ENCODE data around the gene CSNK1E. TPM values are rescaled to one million over a fixed set of nuclear protein-coding genes. Genes with fewer than 3 reads are reported as not detected.

Gene CSNK1E
- total and polyA plus RNA-seq, 12 donors = 64.1 to 88.1 (median 79.3) TPM

- H3K27ac ChIP-seq = peak overlapping the region in 8 of 10 donors; percentile 26 to 77 (median 54)
- WGBS, 2 donors = 55 to 59% methylated on average over 22 of the region's 22 CpGs
- peaks cover 0 to 89% (median 35%) of the 10 kb centered on the region in 9 donors for H3K36me3 ChIP-seq
- ATAC-seq (peak; percentile 27 to 76 (median 52)), DNase-seq (peak in 1 of 2 donors; percentile 54)
- TF ChIP-seq CTCF (IDR thresholded peaks at IDR 0.05) = no peak
- no peak overlapping the region for H3K4me3 ChIP-seq
- H3K9me3 ChIP-seq = no peaks in the 10 kb centered on the region
- peaks cover 0 to 31% (median 7%) of the 10 kb centered on the region in 9 donors for H3K4me1 ChIP-seq
- intact Hi-C loops (cut with DNase I) = no loop called here
- no peaks in the 10 kb centered on the region for H3K27me3 ChIP-seq
Measured at GRCh38 chr22:38291201-38291777, 25.9 kb downstream of the CSNK1E start.

- DNase-seq (no peak), ATAC-seq (no peak)
- Histone ChIP-seq H3K27ac (peak overlapping the region in 3 of 10 donors; percentile 9 to 73 (median 26)), H3K9me3 (no peaks in the 10 kb centered on the region), H3K4me3 (no peak overlapping the region), H3K4me1 (peaks cover 0 to 31% (median 7%) of the 10 kb centered on the region in 9 donors), H3K36me3 (peaks cover 0 to 79% (median 25%) of the 10 kb centered on the region in 9 donors), H3K27me3 (no peaks in the 10 kb centered on the region)
- WGBS, 2 donors = 85 to 90% methylated on average over 8 of the region's 8 CpGs
- intact Hi-C loops (cut with DNase I) = no loop called here
- no peak for TF ChIP-seq CTCF (IDR thresholded peaks at IDR 0.05)
Measured at GRCh38 chr22:38290347-38290746, 26.9 kb downstream of the CSNK1E start.

GRCh38 chr22:38289583-38290082 lies 27.6 kb downstream of the CSNK1E start:
- H3K9me3 ChIP-seq = no peaks in the 10 kb centered on the region
- peak overlapping the region in 3 of 10 donors; percentile 26 to 73 (median 44) for H3K27ac ChIP-seq
- intact Hi-C loops (cut with DNase I) = no loop called here
- no peak for DNase-seq
- H3K4me1 ChIP-seq = peaks cover 0 to 33% (median 7%) of the 10 kb centered on the region in 9 donors
- H3K4me3 ChIP-seq = no peak overlapping the region
- peak in 1 of 8 donors; percentile 22 for ATAC-seq
- no peaks in the 10 kb centered on the region for H3K27me3 ChIP-seq
- 76 to 81% methylated on average over 12 of the region's 12 CpGs for WGBS, 2 donors
- H3K36me3 ChIP-seq = peaks cover 0 to 72% (median 25%) of the 10 kb centered on the region in 9 donors
- TF ChIP-seq CTCF (IDR thresholded peaks at IDR 0.05) = no peak

- H3K36me3 ChIP-seq = peaks cover 0 to 52% (median 8%) of the 10 kb centered on the region in 9 donors
- DNase-seq (no peak), ATAC-seq (no peak)
- no peaks in the 10 kb centered on the region for H3K27me3 ChIP-seq
- H3K4me3 ChIP-seq = no peak overlapping the region
- H3K9me3 ChIP-seq = no peaks in the 10 kb centered on the region
- no peak for TF ChIP-seq CTCF (IDR thresholded peaks at IDR 0.05)
- peaks cover 4 to 31% (median 10%) of the 10 kb centered on the region in 9 donors for H3K4me1 ChIP-seq
- intact Hi-C loops (cut with DNase I) = no loop called here
- 68 to 79% methylated on average over 11 of the region's 11 CpGs for WGBS, 2 donors
- H3K27ac ChIP-seq = no peak overlapping the region
Measured at GRCh38 chr22:38286915-38287669, 30.1 kb downstream of the CSNK1E start.
